NCI-H748 (cell line): ENCODE measurements around the gene HDAC5.
A peak's percentile ranks its signal among the peaks of the same experiment; 100 is the strongest.

ENCODE experiments used
- DNase-seq: peaks from one replicate; lab custom pipeline; 2025; ENCODE audit not compliant: unreplicated experiment; lab: John Stamatoyannopoulos, UW

The HDAC5 gene

DNA sequence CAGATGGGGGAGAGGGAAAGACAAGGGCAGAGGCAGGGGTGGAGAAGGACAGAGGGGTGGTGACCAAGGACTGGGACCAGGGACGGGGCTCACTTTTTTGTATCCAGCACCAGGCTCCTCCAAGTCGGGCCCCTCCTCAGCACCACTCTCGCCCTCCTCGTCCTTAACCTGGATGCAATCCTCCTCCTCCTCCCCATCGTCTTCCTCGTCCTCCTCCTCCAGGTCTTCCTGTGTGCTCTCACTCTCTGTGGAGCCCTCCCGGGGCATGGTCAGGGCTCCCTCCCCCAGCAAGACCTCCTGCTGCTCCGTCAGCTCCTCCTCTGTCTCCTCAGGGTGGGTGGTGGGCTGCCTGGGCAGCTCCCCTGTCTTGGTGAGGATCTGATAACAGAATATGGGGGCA, 36.1 kb downstream of the HDAC5 start:
- DNase-seq = no peak

DNA sequence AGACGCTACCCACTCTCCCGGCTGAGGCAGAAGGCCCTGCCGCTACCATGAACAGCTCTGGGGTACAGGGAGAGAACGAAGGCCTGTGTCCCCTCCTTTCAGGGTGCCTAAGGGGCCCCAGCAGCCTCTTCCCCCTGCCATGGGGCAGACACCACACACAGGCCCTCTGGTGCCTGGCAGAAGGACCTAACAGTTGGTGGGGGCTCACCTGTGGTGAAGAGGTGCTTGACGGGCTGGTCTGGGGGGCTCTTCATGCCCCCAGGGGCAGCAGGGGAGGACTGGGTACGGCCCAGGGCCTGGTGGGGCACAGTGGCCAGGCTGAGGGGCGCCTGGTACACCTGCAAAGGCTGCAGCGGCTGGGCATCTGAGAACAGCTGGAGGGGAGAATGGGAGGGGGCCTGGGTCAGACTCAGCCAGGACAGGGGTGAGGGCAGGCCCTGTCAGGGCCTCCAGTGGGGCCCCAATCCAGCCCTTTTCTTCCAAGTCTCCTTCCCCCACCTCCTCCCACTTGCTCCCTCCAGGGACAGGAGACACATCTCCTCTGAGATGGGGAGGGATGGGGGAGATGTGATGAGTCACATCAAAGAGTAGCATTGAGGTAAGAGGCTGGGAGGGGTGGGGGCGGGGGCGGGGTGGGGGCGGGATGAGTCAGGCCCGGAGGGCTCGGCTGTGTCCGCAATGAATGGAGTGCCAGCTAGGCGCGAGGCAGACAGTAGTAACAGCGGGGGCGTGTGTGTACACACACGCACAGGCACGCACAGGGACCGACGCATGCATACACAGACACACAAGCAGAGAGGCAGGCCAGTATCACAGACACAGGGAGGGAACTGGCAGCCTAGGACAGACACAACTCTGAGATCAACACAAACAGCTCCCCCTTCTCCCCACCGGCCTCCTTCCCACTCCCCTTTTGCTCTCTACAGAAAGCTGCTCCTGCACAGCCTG, 36.8 kb downstream of the HDAC5 start:
- DNase-seq = peak; percentile 28

DNA sequence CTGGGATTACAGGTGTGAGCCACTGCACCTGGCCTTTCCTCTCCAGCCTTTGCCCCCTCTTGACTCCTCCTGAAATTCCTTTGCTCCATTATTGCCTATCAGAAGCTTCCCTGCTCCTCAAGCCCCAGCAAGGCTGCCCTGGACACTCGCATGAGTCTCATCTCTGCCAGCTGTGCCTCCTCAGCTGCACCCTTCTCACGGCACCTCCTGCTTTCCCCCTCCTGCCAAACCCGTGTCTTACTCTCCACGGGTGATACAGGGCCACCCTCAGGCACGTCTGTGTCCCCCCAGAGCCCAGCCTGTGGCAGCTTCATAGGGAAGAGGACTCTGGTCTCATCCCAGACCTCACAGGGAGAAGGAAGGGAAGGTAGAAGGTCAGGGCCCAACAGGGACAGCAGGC, 37.5 kb downstream of the HDAC5 start:
- no peak for DNase-seq

DNA sequence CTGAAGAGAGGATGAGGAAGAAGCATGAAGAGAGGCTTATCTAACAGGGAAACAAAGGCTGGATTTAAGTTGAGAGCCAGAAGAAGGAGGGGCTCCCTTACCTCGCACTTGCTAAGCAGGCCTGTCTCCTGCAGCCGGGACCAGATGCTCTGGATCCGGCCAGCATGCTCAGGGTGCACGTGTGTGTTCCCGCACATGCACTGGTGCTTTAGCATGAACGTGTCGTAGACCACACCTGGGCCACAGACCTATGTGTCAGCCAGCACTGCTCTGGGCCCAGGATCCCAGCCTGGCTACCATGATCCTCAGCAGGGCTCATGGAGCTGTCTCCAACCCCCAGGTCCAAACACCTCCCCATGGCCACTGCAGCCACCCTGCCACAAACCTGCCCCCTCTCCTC, 38.5 kb downstream of the HDAC5 start:
- DNase-seq = no peak

DNA sequence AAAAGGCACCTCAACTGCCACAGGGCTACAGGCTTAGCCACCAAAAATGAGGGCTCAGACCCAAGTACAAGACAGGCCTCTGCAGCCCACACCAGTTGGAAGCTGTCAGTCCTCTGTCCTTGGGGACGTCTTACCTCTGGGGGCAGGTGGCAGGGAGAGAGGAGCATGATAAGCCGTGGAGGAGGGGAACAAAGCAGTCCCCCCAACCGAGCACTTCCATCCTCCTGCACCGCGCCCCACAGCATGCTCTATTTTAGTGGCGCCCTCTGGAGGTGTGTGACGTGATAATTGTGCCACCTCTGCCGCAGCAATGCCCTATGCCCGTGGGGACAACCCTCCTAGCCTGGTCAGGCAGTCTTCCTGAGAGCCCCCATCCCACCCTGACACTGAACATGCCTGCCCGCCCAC, 39.3 kb downstream of the HDAC5 start:
- DNase-seq = no peak

DNA sequence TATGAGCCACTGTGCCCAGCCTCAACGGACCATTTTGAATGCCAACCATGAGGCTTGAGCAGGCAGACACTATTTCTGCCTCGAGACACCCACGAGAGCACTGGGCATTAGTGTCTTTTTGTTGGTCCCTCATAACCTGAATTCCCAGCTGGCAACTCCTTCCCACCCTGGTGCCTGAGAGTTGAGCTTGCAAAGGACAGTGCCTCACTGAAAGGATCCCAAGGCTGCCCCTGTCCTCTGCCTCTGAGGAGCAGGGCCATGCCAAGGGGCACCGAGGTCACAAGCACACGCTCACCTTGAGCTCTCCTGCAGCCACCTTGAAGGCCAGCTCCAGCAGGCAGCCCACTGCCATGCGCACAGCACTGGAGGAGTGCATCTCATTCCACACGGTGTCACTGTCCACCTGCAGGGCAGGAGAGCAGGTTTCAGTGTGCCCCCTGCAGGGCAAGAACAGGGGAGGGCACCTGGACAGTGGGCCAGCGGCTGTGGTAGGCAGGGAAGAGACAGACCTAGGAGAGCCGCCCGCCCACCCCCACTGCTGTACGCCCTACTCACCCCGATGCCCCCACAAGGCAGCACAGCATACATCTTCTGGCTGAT, 40.1 kb downstream of the HDAC5 start:
- peak; percentile 17 for DNase-seq

DNA sequence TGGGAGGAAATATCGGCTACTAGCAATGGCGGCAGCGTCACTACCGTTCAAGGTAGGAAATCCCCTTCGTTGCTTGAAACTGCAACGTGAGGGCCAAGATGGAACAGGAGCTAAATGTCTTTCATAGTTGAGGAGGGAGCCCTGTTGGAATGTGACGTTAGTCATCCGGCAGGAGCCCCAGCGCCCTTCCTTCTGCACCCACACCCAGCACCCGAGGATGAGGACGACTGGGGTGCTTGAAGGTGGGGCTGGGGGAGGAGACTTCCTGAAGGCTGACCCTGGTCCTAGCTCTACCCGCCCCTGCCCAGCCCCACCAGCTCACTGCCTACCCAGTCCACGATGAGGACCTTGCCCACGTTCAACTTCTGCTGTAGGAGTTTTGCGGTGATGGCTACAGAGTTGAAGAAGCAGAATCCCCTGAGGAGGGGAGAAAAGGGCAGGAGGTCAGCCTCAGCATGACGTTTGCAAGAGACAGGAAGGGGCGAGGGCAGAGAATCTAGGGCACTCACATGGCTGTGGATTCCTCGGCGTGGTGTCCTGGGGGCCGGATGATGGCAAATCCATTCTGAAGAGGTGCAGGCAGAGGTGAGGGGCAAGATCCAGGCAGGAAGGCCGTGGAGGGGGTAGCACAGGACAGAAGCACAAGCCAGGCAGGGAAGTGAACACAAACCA, 41.0 kb downstream of the HDAC5 start:
- no peak for DNase-seq

DNA sequence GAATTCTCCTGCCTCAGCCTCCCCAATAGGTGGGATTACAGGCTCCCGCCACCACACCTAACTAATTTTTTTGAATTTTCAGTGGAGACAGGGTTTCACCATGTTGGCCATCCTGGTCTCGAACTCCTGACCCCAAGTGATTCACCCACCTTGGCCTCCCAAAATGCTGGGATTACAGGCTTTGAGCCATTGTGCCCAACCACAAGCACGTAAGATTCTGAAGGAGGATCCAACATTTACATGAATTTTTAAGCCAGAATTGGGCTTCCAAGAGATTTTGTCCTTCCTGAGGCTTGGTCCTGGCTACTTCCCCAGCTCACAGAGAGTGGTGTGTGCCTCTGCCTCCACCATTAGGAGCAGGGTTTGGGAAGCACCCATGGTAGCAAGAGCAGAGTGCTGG, 41.8 kb downstream of the HDAC5 start:
- DNase-seq = no peak

DNA sequence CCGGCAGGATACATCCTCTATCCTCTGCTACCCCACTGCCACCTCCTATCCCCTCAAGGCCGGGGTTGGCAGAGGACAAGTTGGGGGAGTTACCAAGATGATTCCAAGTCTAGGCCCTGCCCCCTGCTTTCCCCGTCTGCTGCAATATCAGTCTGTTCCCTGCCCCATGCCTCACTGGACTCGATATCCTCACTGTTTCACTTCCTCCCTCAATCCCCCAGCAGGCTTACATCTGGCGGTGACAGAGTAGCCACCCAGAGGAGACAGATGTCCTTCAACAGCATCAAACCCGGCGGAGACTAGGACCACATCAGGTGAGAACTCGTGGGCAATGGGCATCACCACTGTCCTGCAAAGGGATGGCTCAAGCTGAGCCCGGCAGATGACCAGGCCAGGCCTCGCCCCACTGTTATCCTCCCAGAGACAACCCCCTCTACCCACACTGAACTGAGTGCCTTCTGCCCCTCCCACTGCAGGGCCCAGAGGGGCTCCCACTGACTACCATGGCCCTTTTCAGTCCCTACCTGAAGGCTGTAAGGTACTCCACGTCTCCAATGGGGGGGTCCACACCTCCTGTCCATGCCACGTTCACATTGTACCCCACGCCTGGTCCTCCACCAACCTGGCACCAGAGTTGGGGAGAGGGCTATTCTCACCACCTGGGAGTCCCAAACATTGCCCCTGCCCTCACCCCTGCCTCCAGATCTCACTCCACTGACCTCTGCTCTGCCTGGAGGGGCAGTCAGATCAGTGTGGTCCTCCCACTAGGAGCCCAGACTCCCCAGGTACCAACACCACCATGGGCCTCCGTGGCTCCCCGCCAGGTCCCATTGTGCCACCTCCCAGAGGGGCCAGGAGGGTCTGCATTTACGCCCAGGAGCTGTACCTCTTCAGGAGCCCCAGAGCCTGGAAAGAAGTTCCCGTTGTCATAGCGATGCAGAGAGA, 43.3 kb downstream of the HDAC5 start:
- DNase-seq = no peak

DNA sequence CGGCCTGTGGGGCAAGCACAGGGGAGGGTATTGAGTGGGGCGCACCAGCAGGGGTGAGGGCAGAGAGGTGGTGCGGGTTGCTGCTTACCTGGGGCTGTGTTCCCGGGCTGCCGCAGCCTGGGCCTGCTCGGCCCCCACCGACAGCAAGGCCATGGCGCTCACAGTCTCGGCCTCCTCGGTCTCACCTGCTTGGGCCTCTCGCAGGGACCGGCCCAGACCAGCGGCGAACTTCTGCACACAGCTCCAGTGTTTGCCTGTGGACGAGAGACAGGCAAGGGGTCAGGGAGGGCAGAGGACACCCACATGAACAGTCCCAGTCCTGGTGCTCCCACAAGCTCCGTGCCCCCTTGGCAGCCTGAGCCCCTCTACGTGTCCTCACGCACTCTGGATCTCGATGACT, 45.0 kb downstream of the HDAC5 start:
- no peak for DNase-seq

DNA sequence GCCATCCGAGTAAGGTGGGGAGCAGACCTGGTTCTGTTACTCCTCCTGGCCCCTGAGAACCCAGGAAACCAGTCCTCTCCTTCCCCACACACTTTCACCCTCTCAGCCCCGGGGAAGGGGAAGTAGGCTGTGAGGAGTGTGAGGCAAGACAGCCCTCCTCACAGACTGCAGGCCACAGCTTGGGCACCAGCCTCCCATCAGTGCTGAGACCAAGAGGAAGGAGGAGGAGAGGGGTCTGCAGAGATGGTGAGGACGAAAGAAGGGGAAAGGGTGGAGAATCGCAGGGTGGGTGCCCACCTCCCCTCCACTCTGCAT, 45.9 kb downstream of the HDAC5 start:
- DNase-seq = no peak

DNA sequence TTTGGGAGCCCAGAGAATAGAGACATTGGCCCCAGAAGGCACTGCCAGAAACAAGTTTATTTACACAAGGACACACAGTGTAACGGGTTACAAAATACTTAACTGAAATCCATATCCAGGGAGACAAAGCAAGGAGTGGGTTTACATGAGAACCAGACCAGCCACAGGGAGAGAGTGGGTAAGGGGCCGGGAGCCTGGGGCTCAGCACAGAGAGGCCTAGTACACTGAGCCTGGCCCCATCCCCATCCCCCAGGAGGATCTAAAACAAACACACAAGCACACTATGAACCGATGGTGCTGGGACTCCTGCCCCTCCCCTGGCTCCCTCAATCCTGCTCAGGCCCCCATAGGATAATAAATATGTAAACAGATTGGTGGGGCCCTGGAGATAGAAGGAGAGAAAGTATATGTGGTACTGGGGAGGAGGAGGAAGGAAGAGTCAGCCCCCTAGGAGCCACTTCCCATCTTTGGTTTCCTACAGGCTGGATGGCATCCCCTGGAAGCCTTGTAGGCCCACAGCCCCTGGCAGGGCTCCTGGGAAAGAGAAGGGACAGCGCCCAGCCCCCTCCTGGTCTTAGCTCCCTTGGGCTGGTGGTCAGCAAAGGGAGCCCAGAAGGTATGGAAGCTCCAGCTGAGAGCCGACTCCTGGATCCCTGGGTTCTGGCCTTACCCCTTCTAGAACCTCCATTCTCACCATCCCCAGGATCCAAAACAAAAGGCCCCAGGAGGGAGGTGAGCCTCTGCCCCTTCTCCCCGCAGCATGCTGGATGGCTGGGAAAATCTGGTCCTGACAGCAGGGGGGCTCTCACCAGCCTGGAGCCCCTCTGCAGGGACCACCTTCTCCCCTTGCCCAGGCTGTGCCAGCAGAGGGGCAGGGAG, 46.5 kb downstream of the HDAC5 start:
- DNase-seq = no peak

DNA sequence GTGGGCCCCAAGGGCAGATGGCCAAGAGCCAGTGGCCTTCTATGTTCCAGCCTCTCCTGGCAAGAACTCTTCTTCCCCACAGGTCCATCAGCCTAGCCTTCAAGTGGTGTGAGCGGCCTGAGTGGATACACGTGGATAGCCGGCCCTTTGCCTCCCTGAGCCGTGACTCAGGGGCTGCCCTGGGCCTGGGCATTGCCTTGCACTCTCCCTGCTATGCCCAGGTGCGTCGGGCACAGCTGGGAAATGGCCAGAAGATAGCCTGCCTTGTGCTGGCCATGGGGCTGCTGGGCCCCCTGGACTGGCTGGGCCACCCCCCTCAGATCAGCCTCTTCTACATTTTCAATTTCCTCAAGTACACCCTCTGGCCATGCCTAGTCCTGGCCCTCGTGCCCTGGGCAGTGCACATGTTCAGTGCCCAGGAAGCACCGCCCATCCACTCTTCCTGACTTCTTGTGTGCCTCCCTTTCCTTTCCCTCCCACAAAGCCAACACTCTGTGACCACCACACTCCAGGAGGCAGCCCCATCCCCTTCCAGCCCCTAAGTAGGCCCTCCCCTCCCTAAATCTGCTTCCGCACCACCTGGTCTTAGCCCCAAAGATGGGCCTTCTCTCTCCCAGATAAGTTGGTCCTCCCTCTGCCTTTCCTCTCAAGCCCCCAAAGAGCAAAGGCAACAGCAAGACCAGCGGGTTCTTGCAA, 47.7 kb downstream of the HDAC5 start:
- no peak for DNase-seq

DNA sequence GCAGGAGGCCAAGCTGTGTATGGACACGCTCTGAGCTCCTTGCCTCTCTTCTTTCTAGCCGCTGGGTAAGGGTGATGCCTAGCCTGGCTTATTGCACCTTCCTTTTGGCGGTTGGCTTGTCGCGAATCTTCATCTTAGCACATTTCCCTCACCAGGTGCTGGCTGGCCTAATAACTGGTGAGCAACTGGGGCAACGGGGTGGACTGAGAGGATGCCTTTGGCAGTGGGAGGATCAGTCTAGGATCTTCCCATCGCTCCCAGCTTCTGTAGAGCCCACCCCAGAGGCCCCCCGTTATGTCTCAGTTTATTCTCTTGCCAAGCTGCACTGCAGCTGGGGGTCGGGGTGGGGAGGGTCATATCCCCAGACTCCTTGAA, 48.5 kb downstream of the HDAC5 start:
- DNase-seq = no peak

DNA sequence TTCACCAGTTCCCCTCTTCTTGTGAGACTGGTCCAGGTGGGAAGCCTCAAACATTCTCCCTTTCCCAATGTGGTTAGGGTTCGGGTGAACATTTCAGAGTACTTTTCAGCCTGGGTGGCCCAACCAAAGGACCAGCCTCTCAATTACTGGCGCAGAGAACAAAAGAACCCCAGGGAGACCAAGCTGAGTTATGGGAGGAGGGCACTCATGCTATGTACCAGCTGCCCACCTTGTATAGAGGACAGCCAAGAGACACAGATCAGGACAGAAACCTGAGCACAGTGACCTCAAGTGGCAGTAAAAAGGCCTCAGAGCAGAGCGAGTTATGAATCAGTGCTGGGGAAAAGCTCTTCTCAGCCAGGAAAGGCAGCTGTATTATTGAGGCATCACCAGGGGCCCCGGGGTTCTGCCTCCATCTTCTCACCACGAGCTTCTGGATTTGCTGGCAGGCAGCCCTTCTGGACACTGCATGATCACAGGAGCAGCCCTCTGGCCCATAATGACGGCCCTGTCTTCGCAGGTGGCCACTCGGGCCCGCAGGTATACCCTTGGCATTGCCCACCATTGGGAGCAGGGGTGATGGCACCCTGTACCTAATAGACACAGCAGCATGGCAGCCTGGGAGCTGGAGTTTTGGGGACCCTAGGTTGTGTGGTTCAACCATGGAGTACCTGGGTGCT, 49.1 kb downstream of the HDAC5 start:
- DNase-seq = no peak

DNA sequence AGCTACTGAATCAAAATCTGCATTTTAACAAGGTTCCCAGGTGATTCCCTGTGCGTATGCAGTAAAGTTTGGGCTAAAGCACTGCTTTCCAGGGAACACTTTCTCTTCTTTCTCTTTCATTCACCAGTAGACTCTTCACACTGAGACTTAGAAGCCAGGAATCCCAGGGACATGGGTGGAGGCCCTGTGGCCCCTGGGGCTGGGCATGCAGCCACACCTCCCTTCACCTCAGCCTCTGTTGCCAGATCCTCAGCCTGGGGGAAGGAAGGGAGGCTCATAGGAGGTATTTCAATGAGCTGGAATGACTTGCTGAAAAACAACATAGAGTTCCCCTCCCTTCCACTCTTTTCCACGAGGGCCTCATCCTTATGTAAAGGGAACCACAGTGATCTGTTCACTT, 51.7 kb downstream of the HDAC5 start:
- no peak for DNase-seq

DNA sequence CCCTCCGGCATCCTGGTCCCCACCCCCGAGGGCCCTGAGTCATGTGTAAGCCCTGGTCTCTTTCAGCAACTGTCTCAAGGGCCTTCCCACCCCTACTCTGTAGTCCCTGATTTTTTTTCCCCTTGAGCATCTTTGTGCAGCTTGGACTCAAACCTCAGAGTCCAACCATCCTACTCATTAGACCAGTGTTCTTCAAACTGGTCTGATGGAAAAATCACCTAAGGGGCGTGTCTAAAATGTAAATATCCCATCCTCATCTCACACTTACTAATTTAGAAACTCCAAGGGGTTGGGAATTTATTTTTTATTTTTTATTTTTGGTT, 52.3 kb downstream of the HDAC5 start:
- DNase-seq = no peak

DNA sequence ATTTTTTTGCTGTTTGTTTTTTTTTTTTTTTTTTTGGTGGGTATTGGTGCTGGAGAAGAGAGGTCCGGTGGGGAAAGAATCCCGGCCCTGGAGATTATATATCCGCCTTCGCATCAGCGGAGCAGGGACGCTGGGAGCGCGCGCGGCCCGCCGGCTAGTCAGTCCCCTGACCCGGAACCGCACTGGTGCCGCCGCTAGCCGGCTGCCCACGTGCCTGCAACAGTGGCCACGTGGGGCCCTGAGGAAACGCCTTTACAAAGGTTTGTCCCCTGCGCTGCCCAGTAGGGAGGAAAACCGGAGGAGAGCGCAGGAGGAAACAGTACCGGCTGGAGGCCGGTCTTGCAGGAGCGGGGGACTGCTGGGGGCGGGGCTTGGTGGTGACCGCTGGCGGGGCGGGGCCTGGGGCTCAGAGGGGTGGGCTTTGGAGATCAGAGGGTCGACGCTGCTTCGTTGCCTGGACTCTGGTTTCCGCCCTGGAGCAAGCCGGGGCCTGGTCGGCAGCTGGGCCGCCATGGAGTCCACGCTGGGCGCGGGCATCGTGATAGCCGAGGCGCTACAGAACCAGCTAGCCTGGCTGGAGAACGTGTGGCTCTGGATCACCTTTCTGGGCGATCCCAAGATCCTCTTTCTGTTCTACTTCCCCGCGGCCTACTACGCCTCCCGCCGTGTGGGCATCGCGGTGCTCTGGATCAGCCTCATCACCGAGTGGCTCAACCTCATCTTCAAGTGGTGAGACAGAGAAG, 52.8 kb downstream of the HDAC5 start, which contains the start of gene G6PC3:
G6PC3 (plus strand) TSS at position 281 of the 743 bp plus-strand sequence; CDS start at position 512, 231 bp downstream.
- peak; percentile 99 for DNase-seq
